NOMO-1 treated with dmso at 0.1 percent for 144 hours (cell line): ENCODE results near the gene LNPEP.
A peak's percentile ranks its signal among the peaks of the same experiment; 100 is the strongest.

Experiments
- DNase-seq: peaks from one replicate; lab custom pipeline; 2025; ENCODE audit not compliant: unreplicated experiment; lab: John Stamatoyannopoulos, UW

LNPEP gene

DNA sequence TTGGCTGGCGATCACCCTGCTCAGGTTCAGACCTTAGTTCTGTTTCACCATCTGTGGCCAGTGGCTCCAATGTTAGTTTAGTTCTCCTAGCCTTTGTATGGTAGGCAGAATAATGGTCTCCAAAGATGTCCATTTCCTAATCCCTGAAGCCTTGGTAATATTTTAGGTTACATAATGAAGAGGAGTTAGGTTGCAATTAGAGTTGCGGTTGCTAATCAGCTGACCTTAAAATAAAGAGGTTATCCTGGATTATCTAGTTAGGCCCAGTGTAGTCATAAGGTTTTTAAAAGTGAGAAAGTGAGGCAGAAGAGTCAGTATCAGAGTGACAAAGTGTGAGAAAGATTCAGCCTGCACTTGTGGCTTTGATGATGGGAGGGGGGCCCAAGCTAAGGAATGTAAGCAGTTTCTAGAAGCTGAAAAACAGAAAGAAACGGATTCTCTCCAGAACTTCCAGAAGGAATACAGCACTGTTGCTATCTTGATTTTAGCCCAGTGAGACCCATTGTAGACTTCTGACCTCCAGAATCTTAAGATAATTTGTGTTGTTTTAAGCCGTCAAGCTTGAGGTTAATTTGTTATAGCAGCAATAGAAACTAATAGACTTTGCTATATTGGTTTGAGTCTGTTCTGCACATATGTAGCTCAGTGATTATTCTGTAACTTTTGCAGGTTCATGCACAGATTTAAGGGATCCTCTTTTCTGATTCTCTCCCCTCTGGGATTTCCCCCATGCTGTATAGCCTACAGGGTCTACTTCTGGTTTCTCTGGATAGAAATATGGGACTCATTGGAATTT, 21.6 kb downstream of the LNPEP start:
- no peak for DNase-seq

- DNase-seq: no peak
Observed at GRCh38 chr5:96958977-96959376, 23.1 kb downstream of the LNPEP start.

DNA sequence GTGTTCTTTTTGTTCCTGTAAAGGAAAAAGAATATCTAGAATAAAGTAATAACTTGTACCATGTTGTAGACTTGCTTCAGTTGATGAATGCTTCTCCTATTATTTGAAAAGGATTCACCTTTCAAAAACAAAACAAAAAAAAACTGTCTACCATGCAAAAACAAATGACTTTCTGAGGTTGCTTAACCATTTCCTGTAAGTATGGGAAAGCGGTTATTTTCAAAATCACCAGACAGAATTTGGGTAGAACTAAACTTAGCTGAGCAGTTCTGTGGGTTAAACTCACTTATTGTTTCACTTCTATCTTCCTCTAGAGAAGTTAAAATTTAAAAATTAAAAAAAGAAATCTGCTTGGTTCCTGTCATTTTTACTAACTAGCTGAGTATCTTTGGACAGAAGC, 25.2 kb downstream of the LNPEP start:
- DNase-seq: peak; percentile 26

DNA sequence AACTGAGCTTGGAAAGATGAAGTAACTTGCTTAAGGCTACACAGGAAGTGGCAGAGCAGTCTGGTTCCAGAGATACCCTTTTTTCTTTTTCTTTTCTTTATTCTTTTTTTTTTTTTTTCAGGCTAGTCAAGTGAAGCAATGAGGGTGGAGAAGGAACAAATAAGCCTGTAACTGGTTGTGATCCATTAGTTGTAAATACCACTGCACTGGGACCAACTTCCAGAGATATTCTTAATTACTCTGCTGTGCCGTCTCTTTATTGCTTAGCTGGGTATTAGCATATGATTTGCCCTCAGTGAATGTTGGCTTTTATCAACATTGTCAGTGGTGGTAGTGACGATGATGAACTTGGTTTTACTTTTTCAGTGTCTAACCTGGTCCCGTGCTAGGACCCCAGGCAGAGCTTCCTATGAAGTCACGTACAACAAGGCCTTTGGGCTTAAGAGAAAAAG, 26.7 kb downstream of the LNPEP start:
- peak; percentile 16 for DNase-seq

DNA sequence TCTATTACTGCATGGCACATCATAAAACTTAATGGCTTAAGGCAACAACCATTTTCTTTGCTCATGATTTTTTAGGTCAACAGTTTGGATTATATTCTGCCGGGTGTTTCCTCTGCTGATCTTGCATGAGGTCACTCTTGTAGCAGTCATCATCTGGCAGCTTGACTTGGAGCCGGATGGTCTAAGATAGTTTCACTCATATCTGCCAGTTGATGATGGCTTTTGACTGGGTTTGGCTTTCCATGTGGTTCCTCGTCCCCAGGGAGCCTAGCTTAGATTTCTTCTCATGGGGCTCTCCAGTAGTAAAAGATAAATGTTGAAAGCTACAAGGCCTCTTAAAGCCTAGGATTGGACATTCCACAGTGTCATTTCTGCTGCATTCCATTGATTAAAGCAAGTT, 27.4 kb downstream of the LNPEP start:
- DNase-seq: no peak

DNA sequence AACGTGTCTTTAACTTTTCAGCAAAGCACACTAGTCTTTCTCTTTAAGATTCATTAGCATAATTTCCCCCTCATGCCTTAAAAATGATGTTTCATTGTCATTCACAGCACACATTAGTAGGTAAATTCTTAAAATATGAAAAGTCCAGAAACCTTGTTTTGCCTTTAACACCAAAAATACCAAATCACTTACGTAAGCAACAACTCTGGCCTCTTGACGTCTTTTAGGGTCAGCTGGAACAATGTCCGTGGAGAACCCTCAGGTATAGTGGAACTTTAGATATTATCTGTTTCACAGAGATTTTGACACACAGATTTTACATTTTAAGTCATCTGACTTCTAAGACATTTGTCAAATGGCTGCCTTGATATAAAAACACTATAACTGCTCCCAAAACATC, 30.9 kb downstream of the LNPEP start:
- no peak for DNase-seq

GRCh38 chr5:96967400-96967799, 31.5 kb downstream of the LNPEP start:
- no peak for DNase-seq

- DNase-seq: no peak
Observed at GRCh38 chr5:96968074-96968473, 32.2 kb downstream of the LNPEP start.

DNA sequence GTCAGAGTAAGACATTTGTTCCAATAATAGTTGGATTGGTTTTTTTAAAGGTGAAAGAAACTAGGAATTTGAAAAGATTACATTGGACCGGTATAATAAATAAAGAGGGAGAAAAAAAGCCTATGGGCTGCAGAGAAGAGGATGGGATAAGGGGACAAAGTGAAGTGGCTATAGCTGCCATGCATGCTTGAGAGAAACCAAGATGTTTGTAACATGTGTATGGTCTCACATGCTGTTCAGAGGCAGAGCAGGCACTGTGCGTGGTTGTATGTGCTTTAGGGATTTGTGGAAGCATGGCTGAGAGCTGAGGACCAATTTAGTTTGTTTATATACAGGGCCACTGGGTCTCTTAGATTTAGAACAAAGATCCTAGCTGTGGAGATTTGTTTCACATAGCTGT, 32.7 kb downstream of the LNPEP start:
- no peak for DNase-seq

DNA sequence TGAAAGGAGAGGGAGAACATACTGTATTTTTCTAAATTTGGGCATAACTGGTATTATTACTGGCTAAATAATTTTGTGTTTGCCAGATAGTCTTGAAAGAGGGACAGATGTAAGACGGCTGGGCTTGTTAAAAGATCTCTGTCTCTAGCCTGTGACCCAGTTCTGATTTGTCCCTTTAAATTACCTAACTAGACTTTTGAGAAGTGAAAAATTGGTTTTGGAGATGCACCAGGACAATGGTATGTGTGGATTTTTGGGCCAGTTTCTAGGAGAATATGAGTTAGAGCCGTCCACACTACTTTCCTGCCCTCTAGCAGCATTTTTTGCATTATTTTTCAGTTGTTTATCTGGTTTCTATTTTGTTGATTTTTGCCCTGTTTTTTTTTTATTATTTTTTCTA, 33.5 kb downstream of the LNPEP start:
- DNase-seq: no peak

GRCh38 chr5:96972599-96973334, 36.9 kb downstream of the LNPEP start:
- no peak for DNase-seq

- no peak for DNase-seq
Observed at GRCh38 chr5:96973532-96974401, 37.9 kb downstream of the LNPEP start.

- DNase-seq: no peak
Observed at GRCh38 chr5:96975656-96976055, 39.8 kb downstream of the LNPEP start.

GRCh38 chr5:96977228-96977627, 41.3 kb downstream of the LNPEP start:
- no peak for DNase-seq

- DNase-seq: no peak
Observed at GRCh38 chr5:96978812-96979449, 43.1 kb downstream of the LNPEP start.

DNA sequence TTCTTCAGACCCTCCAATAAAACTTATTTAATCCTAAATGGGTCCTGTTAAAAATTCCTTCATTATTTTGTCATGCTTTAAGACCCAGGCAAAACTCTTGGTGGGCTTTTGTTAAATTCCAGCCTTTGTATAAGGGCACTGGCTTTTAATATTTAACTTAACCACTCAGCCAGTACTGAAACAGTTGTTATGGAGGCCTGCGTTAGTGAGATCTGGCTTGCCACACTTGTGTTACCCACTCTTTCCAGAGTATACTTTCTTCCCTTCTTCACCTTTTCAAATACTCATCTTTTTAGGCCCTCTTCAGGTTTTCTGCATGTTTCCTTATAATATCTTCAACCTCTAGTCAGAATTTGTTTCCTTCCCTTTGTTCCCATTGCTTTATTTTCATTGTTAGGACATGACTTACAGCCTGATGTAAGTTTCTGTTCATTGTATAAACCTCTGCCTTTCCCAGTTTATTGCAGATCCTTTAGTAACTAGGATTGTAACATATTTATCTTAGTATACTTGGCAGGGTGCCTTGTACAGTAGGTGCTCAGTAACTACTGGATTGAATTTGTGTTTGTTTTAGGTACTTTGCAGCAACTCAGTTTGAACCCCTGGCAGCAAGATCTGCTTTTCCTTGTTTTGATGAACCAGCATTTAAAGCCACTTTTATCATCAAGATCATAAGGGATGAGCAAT, 48.8 kb downstream of the LNPEP start:
- DNase-seq: no peak

GRCh38 chr5:96986450-96986849, 50.6 kb downstream of the LNPEP start:
- DNase-seq: no peak

DNA sequence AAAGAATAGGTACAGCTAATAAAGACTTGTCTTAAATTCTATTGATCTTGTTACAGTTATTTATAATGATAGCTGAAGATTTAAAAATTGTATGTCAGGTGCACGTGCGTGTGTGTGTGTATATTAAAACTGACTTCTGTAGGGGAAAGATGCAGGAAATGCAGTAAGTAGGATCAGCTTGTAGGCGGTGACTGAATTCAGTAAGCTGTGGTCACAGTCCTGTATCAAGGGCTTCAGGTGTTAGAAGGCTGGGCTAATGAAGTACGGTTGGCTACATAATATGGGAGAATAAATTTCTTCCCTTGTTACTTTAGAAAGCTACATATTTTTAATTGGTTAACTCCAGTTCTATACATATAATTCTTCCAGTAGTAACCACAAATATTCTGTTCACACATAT, 54.2 kb downstream of the LNPEP start:
- DNase-seq: no peak

GRCh38 chr5:96991708-96992107, 55.8 kb downstream of the LNPEP start:
- no peak for DNase-seq

- DNase-seq: no peak
Observed at GRCh38 chr5:96993760-96994159, 57.9 kb downstream of the LNPEP start.
